Ishikawa (cell line): ENCODE measurements around the gene SF3B2.

Experiments used
- CEBPB ChIP-seq: IDR thresholded peaks from 2 replicates; pipeline ENCODE4 v1.6.1; 2012
- CREB1 ChIP-seq: IDR thresholded peaks from 2 replicates; pipeline ENCODE4 v1.6.1; 2012; ENCODE audit warnings: low read depth
- EGR1 ChIP-seq: IDR thresholded peaks from 2 replicates; pipeline ENCODE4 v1.6.1; 2012
- EP300 ChIP-seq: IDR thresholded peaks from 2 replicates; pipeline ENCODE4 v1.6.1; 2012; ENCODE audit warnings: borderline replicate concordance
- FOXM1 ChIP-seq: IDR thresholded peaks from 2 replicates; pipeline ENCODE4 v1.6.1; 2012; ENCODE audit warnings: low read depth, borderline replicate concordance
- MAX ChIP-seq: IDR thresholded peaks from 2 replicates; pipeline ENCODE4 v1.6.1; 2012
- NFIC ChIP-seq: IDR thresholded peaks from 2 replicates; pipeline ENCODE4 v1.6.1; 2012
- RAD21 ChIP-seq: IDR thresholded peaks from 2 replicates; pipeline ENCODE4 v1.6.1; 2012; ENCODE audit warnings: low read depth
- TAF1 ChIP-seq: IDR thresholded peaks from 2 replicates; pipeline ENCODE4 v1.6.1; 2012; ENCODE audit warnings: low read depth, mild to moderate bottlenecking
- TCF12 ChIP-seq: IDR thresholded peaks from 2 replicates; pipeline ENCODE4 v1.6.1; 2012; ENCODE audit warnings: low read depth
- TEAD4 ChIP-seq: IDR thresholded peaks from 2 replicates; pipeline ENCODE4 v1.6.1; 2012
- YY1 ChIP-seq: IDR thresholded peaks from 2 replicates; pipeline ENCODE4 v1.6.1; 2012; ENCODE audit warnings: low read depth
- ZBTB7A ChIP-seq: IDR thresholded peaks from 2 replicates; pipeline ENCODE4 v1.6.1; 2012; ENCODE audit warnings: low read depth
- TF ChIP-seq, protein P1 (sequence below): IDR thresholded peaks from 2 replicates; pipeline ENCODE4 v1.6.1; 2012; ENCODE audit warnings: low read depth, mild to moderate bottlenecking

DNA sequence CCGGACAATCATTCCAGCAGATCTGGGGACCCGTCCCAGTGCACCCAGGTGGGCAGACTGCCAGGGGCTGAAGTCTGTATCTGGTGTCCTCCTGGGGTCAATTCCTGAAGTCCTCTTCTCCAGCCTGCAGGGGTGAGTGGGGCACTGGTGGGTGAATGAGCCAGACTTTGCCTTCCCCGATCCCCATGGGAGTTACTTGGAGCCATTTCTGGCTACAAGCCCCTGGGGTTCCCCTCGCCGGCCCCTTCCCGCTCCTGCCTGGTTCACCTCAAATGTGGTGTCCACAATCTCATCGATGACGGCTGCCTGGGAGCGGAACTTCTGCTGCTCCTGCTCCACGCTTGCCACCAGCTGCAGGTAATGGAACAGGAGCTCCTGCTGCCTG is 35.4 kb upstream of the SF3B2 start:
- no peak for TF ChIP-seq TAF1
- TF ChIP-seq, protein P1, sequence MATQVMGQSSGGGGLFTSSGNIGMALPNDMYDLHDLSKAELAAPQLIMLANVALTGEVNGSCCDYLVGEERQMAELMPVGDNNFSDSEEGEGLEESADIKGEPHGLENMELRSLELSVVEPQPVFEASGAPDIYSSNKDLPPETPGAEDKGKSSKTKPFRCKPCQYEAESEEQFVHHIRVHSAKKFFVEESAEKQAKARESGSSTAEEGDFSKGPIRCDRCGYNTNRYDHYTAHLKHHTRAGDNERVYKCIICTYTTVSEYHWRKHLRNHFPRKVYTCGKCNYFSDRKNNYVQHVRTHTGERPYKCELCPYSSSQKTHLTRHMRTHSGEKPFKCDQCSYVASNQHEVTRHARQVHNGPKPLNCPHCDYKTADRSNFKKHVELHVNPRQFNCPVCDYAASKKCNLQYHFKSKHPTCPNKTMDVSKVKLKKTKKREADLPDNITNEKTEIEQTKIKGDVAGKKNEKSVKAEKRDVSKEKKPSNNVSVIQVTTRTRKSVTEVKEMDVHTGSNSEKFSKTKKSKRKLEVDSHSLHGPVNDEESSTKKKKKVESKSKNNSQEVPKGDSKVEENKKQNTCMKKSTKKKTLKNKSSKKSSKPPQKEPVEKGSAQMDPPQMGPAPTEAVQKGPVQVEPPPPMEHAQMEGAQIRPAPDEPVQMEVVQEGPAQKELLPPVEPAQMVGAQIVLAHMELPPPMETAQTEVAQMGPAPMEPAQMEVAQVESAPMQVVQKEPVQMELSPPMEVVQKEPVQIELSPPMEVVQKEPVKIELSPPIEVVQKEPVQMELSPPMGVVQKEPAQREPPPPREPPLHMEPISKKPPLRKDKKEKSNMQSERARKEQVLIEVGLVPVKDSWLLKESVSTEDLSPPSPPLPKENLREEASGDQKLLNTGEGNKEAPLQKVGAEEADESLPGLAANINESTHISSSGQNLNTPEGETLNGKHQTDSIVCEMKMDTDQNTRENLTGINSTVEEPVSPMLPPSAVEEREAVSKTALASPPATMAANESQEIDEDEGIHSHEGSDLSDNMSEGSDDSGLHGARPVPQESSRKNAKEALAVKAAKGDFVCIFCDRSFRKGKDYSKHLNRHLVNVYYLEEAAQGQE = no peak
- TF ChIP-seq YY1 = no peak
- no peak for TF ChIP-seq TEAD4
- TF ChIP-seq RAD21 = no peak
- TF ChIP-seq CREB1 = no peak
- TF ChIP-seq EP300 = no peak
- no peak for TF ChIP-seq CEBPB
- no peak for TF ChIP-seq NFIC
- no peak for TF ChIP-seq FOXM1
- no peak for TF ChIP-seq MAX
- no peak for TF ChIP-seq EGR1
- TF ChIP-seq TCF12 = no peak
- TF ChIP-seq ZBTB7A = no peak
